ENCODE data around the gene CNTFR. TPM values are rescaled to one million over a fixed set of nuclear protein-coding genes. Genes with fewer than 3 reads are reported as not detected.

Gene CNTFR
- total and polyA plus RNA-seq, 10 of the 15 experiments (the other 5 are each of a cell fraction or from before 2014, with no cell fraction given): not detected

DNA sequence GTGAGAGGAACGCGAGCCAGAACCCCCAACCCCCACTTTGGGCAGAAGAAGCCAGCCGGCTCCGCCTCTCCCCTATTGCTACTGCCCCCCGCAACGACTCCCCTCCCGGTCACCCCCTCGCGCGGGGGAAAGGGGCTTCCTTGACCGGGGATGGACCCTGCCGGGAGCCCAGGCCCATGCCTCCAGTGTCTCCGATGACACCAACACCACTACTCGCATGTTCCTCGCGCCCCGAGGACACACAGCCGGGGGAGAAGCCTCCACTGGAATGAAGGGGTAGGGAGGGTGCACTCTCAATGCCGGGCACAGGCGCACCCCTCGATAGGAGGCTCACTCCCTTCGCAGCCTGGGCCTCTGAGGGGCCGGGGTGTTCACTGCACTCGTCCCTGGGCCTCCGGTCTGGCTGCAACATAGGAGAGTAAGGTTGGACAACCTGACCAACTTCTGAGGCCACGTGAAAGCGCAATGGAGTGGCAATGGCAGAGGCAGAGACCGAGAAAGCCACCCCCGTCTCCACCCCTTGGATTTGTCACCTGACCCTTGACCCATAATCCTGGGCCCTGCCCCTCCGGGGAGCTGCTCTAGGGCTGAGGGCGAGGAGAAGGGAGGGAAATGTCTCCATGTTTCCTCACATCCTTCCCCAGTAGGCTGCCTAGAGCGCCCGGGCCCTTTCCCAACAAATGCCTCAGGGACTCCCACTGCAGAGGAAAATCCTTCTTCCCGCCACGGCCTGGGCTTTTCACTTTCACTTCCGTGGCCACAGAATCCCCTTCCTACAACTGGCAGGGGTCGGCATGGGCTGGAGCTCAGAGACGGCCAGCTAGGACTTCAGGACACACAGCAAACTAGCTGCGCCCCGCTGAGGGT, 1.1 kb upstream of the CNTFR start:
- H3K79me2 ChIP-seq (ENCODE audit: control insufficient read depth, insufficient read depth, low read length): no peaks in the 10 kb centered on the region
- intact Hi-C loops (cut with micrococcal nuclease; ENCODE audit: unreplicated experiment) (loop anchor here (1.0 kb wide), 2 partner anchors 42 to 153 kb away; no protein-coding TSS in a partner anchor), in situ Hi-C loops (cut with MboI) (loop anchor here (5.0 kb wide), 1 partner anchor 52 kb away; no protein-coding TSS in a partner anchor)
- WGBS (ENCODE audit: insufficient coverage, insufficient replicate concordance, low lambda C conversion rate, missing lambda C conversion rate): 10% methylated on average over 40 of the region's 40 CpGs
- H3K27ac ChIP-seq (ENCODE audit: control insufficient read depth, insufficient read depth): no peak overlapping the region
- no peaks in the 10 kb centered on the region for H3K36me3 ChIP-seq (ENCODE audit: control insufficient read depth in 2 of 2, insufficient read depth in 2 of 2, low read length in 1 of 2)
- no peak for DNase-seq (ENCODE audit: low read depth, low spot score)
- SMC1A ChIA-PET (ENCODE audit: uncharacterized antibody, unreplicated experiment): interaction anchor here (1.0 to 1.3 kb wide), 3 partner anchors 43 to 260 kb away, joined by 3 to 4 read pairs (median 3); no protein-coding TSS in a partner anchor
- H3K9me3 ChIP-seq (replicated peaks; ENCODE audit: control insufficient read depth, insufficient read depth, low read length): no peaks in the 10 kb centered on the region
- no peak overlapping the region; the same call in 1 of the 2 replicates for H3K4me2 ChIP-seq (ENCODE audit: control insufficient read depth, insufficient read depth)
- H3K4me3 ChIP-seq: no peak overlapping the region
- TF ChIP-seq NR2F1 (conservative IDR thresholded peaks at IDR 0.05): 0 out of 2 replicates have a peak, but pooled peaks have one; percentile 17
- TF ChIP-seq EP300 (IDR thresholded peaks at IDR 0.05; ENCODE audit: borderline replicate concordance in 1 of 2, control insufficient read depth in 1 of 2, low read depth in 2 of 2, low read length in 2 of 2): no peak
- TF ChIP-seq TARDBP (IDR thresholded peaks at IDR 0.05; ENCODE audit: borderline replicate concordance): no peak
- H3K9ac ChIP-seq (ENCODE audit: control insufficient read depth, insufficient read depth, low read length): no peak overlapping the region
- POLR2A ChIA-PET: no interaction called here
- BruUV-seq (replicated peaks): no TSS peak
- RAD21 ChIA-PET (ENCODE audit: unreplicated experiment): interaction anchor here (1.4 kb wide), 1 partner anchor 187 kb away, joined by 7 read pairs; no protein-coding TSS in a partner anchor
- H3K27me3 ChIP-seq (replicated peaks in 1 of 2; ENCODE audit: control insufficient read depth in 2 of 2, insufficient read depth in 2 of 2, low read length in 1 of 2): peaks cover 31 to 55% of the 10 kb centered on the region in 2 experiments
- H4K20me1 ChIP-seq (ENCODE audit: control insufficient read depth, insufficient read depth): peaks cover 14% of the 10 kb centered on the region
- no peak overlapping the region for H2AFZ ChIP-seq (ENCODE audit: control insufficient read depth, low read depth, low read length)
- ATAC-seq: 0 out of 3 replicates have a peak, but pooled peaks have one; percentile 5
- no peak for FAIRE-seq
- peaks cover 2% of the 10 kb centered on the region; the same call in 1 of the 2 replicates for H3K4me1 ChIP-seq (ENCODE audit: control insufficient read depth, insufficient read depth, low read length)
- CTCF ChIA-PET: interaction anchor here (0.9 to 3.1 kb wide), 8 partner anchors 13 to 201 kb away, joined by 3 to 32 read pairs (median 4); partner anchors contain the start of gene RPP25L
